GM21423 (cell line): ENCODE measurements around the gene CCDC188.
"Not testable (repeated sequence)": the region's sequence is repeated elsewhere in the genome, so short reads cannot be mapped to it uniquely, and the experiment has no call there.

ENCODE experiments used
- ATAC-seq: cut with Tn5 transposase; IDR thresholded peaks from one replicate; pipeline ENCODE4 v1.9.1; 2021; ENCODE audit warnings: mild to moderate bottlenecking, moderate library complexity; ENCODE audit not compliant: unreplicated experiment

Gene CCDC188

DNA sequence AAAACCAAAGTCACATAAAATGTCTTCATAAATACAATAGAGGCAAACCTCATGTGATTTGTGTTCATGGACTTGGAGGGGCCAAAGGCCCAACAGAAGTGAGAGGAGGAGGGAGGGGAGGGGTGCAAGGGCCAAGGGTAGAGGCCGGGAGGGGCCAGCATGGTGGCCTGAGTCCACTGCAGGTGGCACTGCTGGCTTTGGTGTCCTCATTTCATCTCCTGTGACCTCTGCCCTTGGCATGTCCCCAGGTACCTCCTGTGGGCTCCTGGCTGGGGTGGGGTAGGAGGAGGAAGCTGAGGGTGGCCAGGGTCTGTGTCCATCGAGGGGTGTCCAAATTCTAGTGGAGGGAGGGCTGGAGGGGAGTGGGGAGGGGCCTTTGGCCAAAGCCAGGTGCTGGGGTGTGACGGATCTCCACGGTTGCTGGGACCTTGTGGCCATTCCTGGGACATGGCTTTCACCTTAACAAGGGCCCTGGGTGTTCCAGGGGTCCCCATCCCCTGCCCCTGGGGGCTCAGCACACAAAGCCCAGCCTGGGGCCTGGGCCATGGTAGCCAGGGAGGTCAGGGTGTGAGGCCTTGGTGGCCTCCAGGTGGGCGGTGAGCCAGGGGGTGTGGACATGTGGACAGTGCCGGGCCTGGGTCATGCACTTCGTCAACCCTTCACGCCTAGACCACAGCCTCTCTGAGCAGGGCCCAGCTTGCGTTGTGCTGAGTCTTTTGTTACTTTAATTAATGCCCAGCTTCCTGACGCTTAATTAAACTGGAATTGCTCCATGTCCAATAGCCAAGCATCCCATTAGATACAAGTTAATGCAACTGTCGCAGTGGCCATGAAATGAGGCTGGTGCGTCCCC is 20.7 kb upstream of the CCDC188 start:
- no peak for ATAC-seq

DNA sequence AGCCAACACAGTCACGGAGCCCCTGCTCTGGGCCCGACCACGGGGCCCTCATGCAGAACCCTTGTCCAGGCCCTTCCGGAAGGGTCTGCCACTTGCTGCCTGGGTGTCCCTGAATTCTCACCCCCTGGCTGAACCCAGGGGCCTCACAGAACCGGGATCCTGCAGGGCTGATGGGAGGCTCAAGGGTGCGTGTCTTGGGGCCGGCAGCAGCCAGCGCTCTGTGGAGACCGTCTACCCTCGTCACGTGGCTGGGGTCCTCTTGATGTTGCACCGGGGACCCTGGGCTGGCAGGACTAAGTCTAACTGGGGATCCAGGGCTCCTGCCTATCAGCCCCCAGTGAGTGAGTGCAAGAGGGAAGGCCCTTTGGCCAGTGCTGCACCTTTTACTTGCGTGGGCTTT is 19.3 kb upstream of the CCDC188 start:
- no peak for ATAC-seq

DNA sequence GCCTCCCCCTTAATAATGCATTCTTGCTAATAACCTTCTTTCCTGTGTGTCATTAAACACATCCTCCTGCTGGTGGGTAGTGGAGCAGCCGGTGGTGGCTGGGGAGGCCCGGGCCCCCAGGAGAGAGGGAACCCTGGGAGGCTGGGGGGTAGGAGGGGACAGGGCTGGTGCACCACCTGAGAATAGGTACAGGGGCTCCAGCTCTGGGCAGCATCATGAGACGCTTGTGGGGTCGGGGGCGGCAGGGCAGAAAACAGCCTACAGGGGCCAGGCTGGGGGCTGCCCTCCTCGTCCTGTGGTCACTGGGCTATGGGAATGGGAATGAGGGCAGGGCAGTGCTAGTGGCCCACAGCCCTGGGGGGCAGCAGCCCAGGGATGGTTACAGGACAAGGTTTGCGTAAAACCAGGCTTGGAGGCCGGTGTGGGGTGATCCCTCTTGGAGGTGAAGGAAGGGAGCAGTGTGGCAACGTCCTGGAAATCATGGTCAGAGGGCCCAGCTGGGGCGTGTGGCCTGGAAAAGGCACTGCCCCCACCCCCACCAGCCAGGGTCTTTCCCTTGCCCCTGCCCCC is 18.5 kb upstream of the CCDC188 start:
- ATAC-seq, result no peak

DNA sequence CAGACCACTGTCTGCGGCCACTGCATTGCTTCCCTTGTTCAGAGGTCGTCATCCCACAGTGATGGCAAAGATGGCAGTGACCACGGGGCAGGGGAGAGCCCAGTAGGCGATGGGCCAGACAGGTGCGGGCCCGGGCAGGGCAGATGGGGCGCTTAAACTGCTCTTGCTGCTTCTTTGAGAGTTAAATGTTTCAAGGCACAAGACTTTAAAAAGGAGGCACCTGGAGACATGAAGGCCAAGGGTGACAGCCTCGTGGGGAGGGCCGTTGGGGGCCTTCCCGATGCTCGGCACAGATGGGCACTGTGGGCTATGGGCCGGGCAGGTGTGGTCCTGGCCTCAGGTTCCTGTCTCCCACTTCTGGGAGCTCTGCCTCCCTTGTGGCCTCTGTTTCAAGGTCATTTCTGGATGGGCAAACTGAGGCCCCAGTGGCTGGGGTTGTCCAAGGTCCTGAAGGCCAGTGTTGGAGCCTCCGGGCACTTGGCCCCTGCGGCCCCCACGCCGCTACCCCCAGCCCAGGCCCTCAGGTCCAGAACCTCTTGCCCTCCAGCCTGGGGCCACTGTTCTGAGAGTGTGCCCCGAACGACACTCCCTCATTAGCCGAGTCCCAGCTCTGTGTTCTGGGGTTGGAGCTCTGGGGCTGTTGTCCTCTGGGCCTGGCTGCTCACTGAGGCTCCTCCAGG is 16.9 kb upstream of the CCDC188 start:
- no peak for ATAC-seq

DNA sequence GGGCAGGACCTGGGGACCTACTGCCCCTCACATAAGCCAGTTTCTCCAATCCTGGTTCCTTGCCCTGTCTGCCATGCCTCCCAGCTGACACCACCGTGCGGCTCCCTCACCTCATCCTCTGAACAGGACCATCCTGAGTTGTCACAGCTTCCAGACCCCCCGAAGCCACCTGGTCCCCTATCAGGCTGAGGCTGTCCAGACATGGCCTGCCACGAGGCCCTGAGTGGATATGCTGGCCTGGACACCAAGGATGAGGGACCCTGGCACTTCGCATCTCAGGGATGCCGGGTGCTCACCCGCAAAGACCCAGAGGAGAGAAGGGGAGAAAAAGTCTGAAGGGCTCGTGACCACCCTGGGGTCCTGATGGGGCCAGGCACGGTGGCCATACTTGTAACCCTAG is 15.8 kb upstream of the CCDC188 start:
- ATAC-seq, result no peak

DNA sequence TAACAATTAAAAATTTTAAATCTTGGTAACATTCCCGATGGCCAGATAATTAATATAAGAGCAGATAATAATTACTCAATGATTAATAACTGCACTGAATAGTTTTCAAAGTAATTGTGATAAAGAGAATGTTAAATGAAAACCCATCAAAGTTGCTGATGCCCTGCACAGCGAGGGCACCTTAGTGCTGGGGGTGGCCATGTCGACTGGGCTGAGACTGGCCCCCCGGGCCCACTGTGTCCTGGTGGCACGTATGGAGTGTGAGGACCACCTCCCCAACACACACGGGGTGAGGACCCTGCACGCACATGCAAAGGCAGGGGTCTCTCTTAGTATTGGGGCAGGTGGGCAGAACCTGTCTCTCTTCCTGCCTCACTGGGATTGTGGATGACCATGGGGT is 15.1 kb upstream of the CCDC188 start:
- no peak for ATAC-seq

DNA sequence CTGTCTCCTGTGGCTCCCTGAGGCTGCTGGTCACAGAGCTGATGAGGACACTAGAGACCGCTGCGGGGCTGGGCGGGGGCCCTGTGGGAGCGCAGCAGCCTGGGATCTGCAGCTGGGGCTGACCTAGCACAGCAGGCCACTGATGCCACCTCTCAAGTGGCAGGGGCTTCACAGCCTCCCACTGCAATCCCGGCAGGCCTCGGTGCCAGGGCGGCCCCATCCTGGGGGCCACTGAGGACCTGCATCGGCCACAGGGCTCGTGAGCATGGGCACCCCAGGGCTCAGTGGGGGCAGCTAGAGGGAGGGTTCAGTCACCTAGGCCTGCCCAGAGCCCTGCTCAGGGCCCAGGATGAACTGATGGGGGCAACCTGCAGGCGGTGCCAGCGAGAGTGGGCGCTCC is 14.6 kb upstream of the CCDC188 start:
- ATAC-seq, result no peak

DNA sequence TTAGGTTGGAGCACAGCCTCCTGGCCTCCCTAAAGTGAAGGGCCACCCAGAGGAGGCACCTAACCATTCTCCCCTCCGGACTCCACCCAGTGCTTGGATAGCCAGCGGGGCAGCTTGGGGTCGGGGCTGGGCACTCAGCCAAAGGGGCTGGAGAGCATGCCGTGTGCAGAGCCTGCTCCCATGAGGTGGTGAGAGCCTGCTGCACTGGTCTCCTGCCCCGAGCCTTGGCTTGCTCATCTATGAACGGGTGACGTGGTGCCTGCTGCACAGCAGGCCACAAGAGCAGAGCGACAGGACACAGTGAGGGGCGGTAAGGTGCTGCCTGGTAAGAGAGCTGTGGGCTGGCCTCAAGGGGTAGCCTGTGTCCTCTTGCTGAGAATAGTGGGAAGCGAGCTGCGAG is 14.0 kb upstream of the CCDC188 start:
- no peak for ATAC-seq

DNA sequence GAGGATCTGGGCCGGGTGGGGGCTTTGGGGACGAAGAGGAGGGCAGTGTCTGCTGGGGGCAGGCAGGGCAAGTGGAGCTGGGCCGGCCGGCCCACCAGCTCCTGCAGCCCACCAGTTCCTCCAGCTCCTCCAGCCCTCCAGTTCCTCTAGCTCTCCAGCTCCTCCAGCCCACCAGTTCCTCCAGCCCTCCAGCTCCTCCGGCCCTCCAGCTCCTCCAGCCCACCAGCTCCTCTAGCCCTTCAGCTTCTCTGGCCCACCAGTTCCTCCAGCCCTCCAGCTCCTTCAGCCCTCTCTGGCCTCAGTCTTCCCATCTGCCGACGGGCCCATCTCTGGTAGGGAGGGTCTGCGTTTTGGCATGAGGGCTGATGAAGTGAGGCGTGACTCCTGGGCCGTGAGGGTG is 9.2 kb upstream of the CCDC188 start:
- no peak for ATAC-seq

DNA sequence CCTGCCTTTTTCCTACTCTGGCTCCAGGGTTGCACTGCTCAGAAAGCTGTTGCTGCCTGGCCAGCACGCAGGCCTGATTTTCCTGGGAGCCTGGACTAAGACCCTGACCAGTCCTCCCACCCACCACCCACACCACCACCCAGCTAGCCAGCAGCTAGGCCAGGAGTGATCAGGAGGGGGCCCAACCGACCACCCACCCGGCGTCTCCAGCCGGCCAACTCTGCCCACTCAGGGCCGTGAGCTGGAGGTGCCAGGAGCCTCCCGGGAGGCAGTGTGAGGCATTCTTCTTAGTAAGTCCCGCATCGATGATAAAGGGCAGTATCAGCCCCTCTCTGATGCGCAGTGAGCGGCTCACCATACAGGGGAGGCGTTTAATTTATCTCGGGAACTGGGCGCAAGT is 8.7 kb upstream of the CCDC188 start:
- not testable (repeated sequence) for ATAC-seq

DNA sequence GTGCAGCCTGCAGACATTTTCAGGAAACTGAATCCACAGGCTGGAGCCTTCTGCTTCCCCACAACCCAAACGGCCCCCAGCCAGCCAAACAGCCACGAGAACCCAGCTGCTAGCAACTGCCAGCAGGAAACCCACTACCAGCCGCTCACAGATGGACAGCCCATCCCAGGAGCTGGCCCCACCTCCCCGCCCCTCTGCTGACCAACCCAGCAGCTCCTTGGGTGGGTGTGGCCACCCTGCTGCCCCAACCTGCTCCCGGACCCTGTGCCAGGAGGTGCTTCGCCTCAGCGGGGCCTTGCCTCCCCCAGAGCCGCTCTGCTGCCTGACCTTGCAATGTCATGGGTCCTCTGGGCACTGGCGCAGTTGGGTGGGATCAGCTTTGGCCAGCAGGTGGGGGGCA is 8.2 kb upstream of the CCDC188 start:
- no peak for ATAC-seq

DNA sequence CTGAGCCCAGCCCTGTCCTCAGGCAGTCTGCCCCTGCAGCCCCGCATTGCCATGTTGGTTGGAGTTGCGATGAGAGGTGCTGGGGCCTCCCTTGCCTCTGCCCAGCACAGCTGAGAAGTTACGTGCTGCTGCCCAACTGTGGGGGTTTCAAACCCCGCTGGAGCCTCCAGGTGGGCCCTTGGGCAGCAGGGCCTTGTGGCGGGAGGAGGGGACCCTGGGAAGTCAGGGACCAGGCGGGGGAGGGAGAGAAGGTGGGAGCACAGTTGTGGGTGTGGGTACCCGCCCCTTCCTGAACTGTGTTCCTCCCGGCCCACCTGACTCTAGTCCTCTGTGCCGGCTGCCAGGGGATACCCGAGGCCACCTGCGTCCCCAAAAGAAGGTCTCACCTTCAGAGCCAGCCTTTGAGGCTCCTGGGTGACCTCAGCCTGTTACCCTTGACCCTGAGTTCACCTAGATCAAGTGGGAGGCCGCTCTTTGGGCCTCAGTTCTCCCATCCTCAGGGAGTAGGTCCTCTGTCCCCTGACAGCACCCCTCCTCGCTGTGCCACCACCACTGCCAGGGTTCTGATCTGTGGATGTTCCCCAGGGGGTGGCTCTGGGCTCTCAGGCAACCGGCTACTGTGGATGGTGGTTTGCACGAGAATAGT is 7.7 kb upstream of the CCDC188 start:
- no peak for ATAC-seq

DNA sequence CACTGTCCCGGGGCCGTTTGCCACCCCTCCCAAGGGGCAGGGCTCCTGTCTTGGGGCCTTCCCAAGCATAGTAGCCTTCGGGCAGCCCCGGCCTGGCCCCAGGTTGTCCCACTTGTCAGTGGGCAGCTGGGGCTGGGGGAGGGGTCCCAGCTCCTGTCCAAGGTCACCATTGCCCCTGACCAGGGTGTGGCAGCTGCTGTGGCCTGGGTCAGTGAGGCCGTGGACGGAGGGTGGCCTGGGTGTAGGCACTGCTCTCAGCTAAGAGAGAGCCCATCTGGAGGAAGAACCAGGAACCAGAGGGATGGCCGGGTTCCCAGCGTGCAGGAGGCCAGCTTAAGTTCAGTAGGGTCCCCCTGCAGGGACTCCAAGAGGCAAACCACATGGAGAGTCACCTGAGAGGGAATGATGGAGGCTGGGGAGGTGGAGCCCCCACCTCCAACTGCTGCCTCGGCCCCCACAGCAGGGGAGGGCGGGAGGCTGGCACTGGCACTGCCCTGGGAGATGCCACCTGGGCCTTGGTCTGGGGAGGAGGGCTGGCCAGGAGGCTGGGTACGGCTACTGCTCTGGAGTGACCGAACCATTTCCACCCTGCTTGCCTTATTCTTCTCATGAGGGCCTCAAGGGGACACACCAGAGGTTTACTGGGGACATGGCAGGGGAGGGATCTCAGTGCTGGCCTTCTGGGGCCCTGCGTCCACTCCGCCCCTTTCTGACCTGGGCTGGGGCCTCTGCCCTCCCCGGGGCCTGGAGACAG is 6.8 kb upstream of the CCDC188 start:
- ATAC-seq, result no peak

DNA sequence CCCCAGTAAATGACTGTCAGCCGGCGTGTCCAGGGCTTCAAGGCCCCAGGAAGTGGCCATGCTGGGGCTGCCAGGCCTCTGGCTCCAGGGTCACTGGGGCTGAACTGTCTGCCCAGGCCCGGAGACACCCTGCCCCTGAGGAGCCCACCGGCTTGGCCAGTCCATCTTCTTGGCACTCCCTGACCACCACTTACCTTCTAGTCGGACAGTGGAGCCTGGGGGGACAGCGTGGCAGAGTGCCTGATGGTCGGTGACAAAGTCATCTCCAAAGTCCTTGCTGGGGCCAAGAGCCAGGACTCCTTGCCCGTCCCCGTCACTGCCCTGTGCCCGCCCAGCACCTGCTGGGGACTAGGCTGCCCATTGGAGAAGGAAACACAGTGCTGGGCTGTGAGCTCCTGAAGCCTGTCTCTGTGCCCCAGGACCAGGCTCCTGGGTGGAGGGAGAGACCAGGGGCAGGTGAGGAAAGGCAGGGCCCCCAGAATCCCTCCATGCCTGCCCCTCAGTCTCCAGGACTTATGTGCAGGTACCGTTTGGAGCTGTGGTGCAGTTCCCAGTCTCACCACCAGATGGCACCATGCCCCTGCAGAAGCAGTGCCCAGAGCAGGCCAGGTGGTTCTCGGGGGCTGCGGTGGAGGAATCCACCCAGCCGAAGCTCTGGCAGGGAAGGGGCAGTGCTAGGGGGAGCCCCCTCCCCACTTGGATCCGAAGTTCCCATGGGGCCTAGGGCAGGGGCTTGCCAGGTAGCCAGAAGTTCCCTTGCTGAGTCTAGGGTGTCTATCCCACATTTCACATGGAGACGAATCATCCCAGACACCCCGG is 6.0 kb upstream of the CCDC188 start:
- no peak for ATAC-seq

DNA sequence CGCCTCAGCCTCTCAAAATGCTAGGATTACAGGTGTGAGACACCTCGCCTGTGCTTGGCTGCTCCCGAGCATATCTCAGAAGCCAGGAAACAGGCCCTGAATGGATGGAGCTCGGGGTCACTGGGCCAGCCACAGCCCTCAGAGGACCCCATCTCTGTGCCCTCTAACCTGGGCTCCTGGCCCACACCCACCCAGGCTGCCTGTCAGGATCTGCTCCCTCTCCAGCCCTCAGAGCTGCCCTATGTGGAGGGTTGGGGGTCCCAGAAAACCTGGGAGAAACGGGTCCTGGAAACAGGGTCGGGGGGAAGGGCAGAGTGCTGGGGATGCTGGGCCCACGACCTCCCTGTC is 5.2 kb upstream of the CCDC188 start:
- no peak for ATAC-seq

DNA sequence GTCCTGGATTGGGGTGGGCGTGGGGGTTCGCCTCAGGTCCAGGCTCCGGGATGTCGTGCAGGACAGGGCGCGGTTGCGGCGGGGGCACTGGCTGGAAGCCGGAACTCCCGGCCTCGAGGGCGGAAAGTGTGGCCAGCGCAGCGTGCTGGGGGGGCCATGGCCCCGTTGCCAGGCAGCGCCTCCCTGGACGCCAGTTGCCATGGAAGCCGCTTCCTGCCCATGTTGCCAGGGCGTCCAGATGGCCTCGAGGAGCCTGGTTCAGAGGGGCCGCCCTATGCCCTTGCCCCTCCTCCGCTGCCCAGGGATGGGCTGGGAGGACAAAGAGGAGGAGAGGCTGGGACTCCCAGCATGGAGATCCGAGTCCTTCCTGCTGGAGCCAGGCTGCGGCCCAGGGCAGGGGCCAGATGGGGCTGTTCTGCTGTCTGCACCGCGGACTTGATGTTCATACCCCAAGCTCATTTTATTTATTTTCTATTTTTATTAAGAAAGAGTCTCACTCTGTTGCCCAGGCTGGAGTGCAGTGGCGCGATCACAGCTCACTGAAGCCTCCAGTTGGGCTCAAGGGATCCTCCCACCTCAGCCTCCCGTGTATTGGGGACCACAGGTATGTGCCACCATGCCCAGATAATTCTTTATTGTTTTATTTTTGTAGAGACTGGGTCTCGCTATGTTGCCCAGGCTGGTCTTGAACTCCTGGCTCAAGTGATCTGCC is 4.6 kb upstream of the CCDC188 start:
- ATAC-seq, result no peak

DNA sequence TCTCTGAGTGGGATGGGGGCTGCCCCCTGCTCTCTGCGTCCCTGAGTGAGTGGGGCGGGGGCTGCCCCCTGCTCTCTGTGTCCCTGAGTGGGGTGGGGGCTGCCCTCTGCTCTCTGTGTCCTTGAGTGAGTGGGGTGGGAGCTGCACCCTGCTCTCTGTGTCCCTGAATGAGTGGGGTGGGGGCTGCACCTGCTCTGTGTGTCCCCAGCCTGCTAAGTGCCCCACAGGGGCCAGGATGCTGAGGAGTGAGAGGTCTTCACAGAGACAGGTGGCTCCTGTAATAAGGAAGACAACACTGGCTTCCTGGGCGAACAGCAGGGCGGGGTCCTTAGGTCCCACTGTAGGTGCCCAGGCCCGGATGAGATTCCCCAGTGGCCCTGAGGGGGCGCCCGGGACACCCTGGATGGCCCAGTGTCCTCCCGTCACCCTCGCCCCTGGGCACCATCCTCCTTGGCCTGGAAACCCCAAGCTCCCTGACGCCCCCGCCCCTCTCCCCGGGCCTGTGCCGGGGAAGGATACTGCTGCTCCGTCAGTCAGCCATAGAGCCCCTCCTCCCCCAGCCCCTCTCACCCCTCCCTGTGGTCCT is 3.8 kb upstream of the CCDC188 start:
- ATAC-seq, result no peak

DNA sequence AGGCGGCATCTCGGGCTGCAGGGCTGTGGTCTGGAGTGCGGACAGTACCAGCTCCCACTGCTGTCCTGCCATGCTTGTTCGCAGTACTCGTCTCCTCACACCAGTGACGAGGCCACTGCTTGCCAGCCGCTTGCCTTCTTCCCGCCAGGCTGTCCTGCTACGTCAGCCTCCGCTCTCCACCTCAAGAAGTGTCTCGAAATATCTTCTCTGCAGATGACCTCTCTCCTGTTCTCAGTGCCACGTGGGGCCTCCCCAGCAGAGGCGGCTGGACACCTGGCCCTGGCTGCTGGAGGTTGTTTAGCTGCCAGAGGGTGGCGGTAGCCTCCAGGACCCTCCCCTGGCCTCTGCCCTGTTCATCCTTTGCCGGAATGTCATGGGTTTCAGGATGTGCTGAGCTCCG is 3.1 kb upstream of the CCDC188 start:
- ATAC-seq, result no peak

DNA sequence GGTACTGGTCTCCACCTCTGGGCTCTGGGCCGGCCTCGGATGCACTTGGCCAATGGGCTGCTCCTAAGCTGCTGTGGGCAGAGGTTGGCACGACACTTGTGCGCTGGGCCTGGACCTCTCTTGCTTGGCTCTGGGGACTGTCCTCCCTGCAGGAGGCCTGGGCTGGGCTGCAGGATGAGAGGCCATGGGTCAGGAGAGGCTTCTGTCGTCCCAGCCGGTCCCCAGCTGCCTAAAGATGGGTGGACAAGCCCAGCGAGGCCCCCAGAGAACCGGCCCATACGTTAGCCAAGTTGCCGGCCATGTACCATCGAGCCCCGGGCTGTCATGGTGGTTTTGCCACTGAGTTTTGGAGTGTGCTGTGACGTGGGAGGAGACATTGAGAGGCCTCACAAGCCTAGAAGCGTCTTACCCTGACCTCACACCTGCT is 1.6 kb upstream of the CCDC188 start:
- no peak for ATAC-seq
